NT2/D1 (cell line): Measurements from ENCODE around the gene CD2.

ENCODE experiments used
- DNase-seq: peaks from one replicate; pipeline ENCODE4 v3.0.0-alpha.2; 2011; ENCODE audit warnings: low read depth, low spot score
- H3K27me3 ChIP-seq: 2 replicates; pipeline ENCODE4 v1.6.0; 2011; ENCODE audit warnings: mild to moderate bottlenecking; ENCODE audit not compliant: insufficient read length, insufficient read depth
- H3K36me3 ChIP-seq: 2 replicates; pipeline ENCODE4 v1.6.1; 2011; ENCODE audit warnings: mild to moderate bottlenecking, low read length, mixed read lengths; ENCODE audit not compliant: insufficient read depth, insufficient read length
- H3K4me1 ChIP-seq: 2 replicates; pipeline ENCODE4 v1.5.1; 2011; ENCODE audit not compliant: insufficient read depth, insufficient read length
- H3K4me3 ChIP-seq: 2 replicates; pipeline ENCODE4 v1.5.1; 2011; ENCODE audit warnings: low read depth; ENCODE audit not compliant: insufficient read length
- H3K9ac ChIP-seq: 2 replicates; pipeline ENCODE4 v1.6.0; 2011; ENCODE audit warnings: low read depth; ENCODE audit not compliant: insufficient read length
- H3K9me3 ChIP-seq: 2 replicates; pipeline ENCODE4 v1.5.1; 2011; ENCODE audit warnings: mild to moderate bottlenecking, low read length; ENCODE audit not compliant: insufficient read depth
- SUZ12 ChIP-seq: IDR thresholded peaks from 2 replicates; pipeline ENCODE4 v1.6.1; 2011; ENCODE audit not compliant: insufficient read length, insufficient read depth; ENCODE audit errors: extremely low read depth
- YY1 ChIP-seq: IDR thresholded peaks from 2 replicates; pipeline ENCODE4 v1.6.1; 2011; ENCODE audit not compliant: insufficient read length, insufficient read depth
- ZNF274 ChIP-seq: IDR thresholded peaks from 2 replicates; pipeline ENCODE4 v1.6.1; 2011; ENCODE audit warnings: mild to moderate bottlenecking, low read depth, low read length

Gene CD2

GRCh38 chr1:116817582-116818064, 63.4 kb downstream of the CD2 start:
- H3K36me3 ChIP-seq = no peaks in the 10 kb centered on the region
- no peak overlapping the region for H3K9ac ChIP-seq
- peaks cover 3% of the 10 kb centered on the region for H3K9me3 ChIP-seq
- H3K4me1 ChIP-seq = no peaks in the 10 kb centered on the region
- DNase-seq = peak; percentile 82
- no peak overlapping the region for H3K4me3 ChIP-seq
- no peaks in the 10 kb centered on the region for H3K27me3 ChIP-seq
- TF ChIP-seq ZNF274 (no peak), SUZ12 (no peak), YY1 (peak; percentile 29)
